Measurements from ENCODE around the gene PDGFRA.

PDGFRA gene

GRCh38 chr4:54233277-54233696 is 4.2 kb downstream of the PDGFRA start (continued):
- no peak for TF ChIP-seq SP2 (tag by site-specific recombination; IDR thresholded peaks at IDR 0.05)
- peak; percentile 72 for TF ChIP-seq ZIC2 (tag by site-specific recombination; IDR thresholded peaks at IDR 0.05)
- TF ChIP-seq ZNF221 (tag by site-specific recombination; IDR thresholded peaks at IDR 0.05; ENCODE audit: borderline replicate concordance), result no peak
- no peak for TF ChIP-seq ZBTB49 (tag by site-specific recombination; IDR thresholded peaks at IDR 0.05; ENCODE audit: low read depth)
- TF ChIP-seq, protein P1, sequence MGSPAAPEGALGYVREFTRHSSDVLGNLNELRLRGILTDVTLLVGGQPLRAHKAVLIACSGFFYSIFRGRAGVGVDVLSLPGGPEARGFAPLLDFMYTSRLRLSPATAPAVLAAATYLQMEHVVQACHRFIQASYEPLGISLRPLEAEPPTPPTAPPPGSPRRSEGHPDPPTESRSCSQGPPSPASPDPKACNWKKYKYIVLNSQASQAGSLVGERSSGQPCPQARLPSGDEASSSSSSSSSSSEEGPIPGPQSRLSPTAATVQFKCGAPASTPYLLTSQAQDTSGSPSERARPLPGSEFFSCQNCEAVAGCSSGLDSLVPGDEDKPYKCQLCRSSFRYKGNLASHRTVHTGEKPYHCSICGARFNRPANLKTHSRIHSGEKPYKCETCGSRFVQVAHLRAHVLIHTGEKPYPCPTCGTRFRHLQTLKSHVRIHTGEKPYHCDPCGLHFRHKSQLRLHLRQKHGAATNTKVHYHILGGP (tag by site-specific recombination; IDR thresholded peaks at IDR 0.05), result no peak
- no peak for TF ChIP-seq ZNF214 (tag by site-specific recombination; IDR thresholded peaks at IDR 0.05; ENCODE audit: borderline replicate concordance)
- no peak for TF ChIP-seq HOXC10 (CRISPR knock-in tag; IDR thresholded peaks at IDR 0.05)
- TF ChIP-seq, protein P2, sequence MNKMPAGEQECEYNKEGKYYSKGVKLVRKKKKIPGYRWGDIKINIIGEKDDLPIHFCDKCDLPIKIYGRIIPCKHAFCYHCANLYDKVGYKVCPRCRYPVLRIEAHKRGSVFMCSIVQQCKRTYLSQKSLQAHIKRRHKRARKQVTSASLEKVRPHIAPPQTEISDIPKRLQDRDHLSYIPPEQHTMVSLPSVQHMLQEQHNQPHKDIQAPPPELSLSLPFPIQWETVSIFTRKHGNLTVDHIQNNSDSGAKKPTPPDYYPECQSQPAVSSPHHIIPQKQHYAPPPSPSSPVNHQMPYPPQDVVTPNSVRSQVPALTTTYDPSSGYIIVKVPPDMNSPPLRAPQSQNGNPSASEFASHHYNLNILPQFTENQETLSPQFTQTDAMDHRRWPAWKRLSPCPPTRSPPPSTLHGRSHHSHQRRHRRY (tag by site-specific recombination; IDR thresholded peaks at IDR 0.05), result no peak
- TF ChIP-seq ZNF239 (tag by site-specific recombination; IDR thresholded peaks at IDR 0.05), result no peak
- no peak for TF ChIP-seq ZNF341 (tag by site-specific recombination; IDR thresholded peaks at IDR 0.05; ENCODE audit: low read depth)
- TF ChIP-seq ZNF391 (tag by site-specific recombination; IDR thresholded peaks at IDR 0.05; ENCODE audit: borderline replicate concordance, low read depth), result 0 out of 2 replicates have a peak, but pooled peaks have one; percentile 20
- TF ChIP-seq OSR2 (tag by site-specific recombination; IDR thresholded peaks at IDR 0.05), result no peak
- no peak for TF ChIP-seq ZNF433 (tag by site-specific recombination; IDR thresholded peaks at IDR 0.05; ENCODE audit: low read depth)
- TF ChIP-seq ZNF792 (tag by site-specific recombination; IDR thresholded peaks at IDR 0.05), result no peak
- TF ChIP-seq ZNF248 (tag by site-specific recombination; IDR thresholded peaks at IDR 0.05), result no peak
- TF ChIP-seq HOXA7 (CRISPR knock-in tag; IDR thresholded peaks at IDR 0.05; ENCODE audit: borderline replicate concordance), result no peak
- TF ChIP-seq ZNF202 (tag by site-specific recombination; IDR thresholded peaks at IDR 0.05; ENCODE audit: borderline replicate concordance), result no peak
- no peak for TF ChIP-seq ZNF366 (tag by site-specific recombination; conservative IDR thresholded peaks at IDR 0.05)
- no peak for TF ChIP-seq ZNF830 (tag by site-specific recombination; IDR thresholded peaks at IDR 0.05; ENCODE audit: low read depth)
- TF ChIP-seq, protein P3, sequence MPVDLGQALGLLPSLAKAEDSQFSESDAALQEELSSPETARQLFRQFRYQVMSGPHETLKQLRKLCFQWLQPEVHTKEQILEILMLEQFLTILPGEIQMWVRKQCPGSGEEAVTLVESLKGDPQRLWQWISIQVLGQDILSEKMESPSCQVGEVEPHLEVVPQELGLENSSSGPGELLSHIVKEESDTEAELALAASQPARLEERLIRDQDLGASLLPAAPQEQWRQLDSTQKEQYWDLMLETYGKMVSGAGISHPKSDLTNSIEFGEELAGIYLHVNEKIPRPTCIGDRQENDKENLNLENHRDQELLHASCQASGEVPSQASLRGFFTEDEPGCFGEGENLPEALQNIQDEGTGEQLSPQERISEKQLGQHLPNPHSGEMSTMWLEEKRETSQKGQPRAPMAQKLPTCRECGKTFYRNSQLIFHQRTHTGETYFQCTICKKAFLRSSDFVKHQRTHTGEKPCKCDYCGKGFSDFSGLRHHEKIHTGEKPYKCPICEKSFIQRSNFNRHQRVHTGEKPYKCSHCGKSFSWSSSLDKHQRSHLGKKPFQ (tag by site-specific recombination; IDR thresholded peaks at IDR 0.05), result no peak
- no peak for TF ChIP-seq ZFP3 (tag by site-specific recombination; IDR thresholded peaks at IDR 0.05; ENCODE audit: low read depth)
- TF ChIP-seq, protein P4, sequence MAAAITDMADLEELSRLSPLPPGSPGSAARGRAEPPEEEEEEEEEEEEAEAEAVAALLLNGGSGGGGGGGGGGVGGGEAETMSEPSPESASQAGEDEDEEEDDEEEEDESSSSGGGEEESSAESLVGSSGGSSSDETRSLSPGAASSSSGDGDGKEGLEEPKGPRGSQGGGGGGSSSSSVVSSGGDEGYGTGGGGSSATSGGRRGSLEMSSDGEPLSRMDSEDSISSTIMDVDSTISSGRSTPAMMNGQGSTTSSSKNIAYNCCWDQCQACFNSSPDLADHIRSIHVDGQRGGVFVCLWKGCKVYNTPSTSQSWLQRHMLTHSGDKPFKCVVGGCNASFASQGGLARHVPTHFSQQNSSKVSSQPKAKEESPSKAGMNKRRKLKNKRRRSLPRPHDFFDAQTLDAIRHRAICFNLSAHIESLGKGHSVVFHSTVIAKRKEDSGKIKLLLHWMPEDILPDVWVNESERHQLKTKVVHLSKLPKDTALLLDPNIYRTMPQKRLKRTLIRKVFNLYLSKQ (tag by site-specific recombination; IDR thresholded peaks at IDR 0.05; ENCODE audit: borderline replicate concordance), result no peak
- TF ChIP-seq ZNF658 (tag by site-specific recombination; IDR thresholded peaks at IDR 0.05), result no peak
- 0 out of 2 replicates have a peak, but pooled peaks have one; percentile 56 for TF ChIP-seq BCL11B (tag by site-specific recombination; IDR thresholded peaks at IDR 0.05; ENCODE audit: low read depth)
- TF ChIP-seq, protein P5, sequence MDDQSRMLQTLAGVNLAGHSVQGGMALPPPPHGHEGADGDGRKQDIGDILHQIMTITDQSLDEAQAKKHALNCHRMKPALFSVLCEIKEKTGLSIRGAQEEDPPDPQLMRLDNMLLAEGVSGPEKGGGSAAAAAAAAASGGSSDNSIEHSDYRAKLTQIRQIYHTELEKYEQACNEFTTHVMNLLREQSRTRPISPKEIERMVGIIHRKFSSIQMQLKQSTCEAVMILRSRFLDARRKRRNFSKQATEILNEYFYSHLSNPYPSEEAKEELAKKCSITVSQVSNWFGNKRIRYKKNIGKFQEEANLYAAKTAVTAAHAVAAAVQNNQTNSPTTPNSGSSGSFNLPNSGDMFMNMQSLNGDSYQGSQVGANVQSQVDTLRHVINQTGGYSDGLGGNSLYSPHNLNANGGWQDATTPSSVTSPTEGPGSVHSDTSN (CRISPR knock-in tag; IDR thresholded peaks at IDR 0.05), result no peak
- no peak for TF ChIP-seq ZNF549 (tag by site-specific recombination; IDR thresholded peaks at IDR 0.05)
- TF ChIP-seq ZNF302 (tag by site-specific recombination; IDR thresholded peaks at IDR 0.05; ENCODE audit: low read depth), result no peak
- TF ChIP-seq ZNF791 (tag by site-specific recombination; IDR thresholded peaks at IDR 0.05), result no peak
- no peak; the same call in 1 of the 2 replicates for TF ChIP-seq SP7 (tag by site-specific recombination; IDR thresholded peaks at IDR 0.05)
- no peak for TF ChIP-seq ZNF776 (tag by site-specific recombination; IDR thresholded peaks at IDR 0.05; ENCODE audit: borderline replicate concordance)

All from HEK293 (cell line).